Calu3 (cell line): Measurements from ENCODE around the gene TVP23A. TPM values are rescaled to one million over a fixed set of nuclear protein-coding genes. Genes with fewer than 3 reads are reported as not detected.
"Not testable (repeated sequence)": the region's sequence is repeated elsewhere in the genome, so short reads cannot be mapped to it uniquely, and the experiment has no call there.

Experiments
- BruUV-seq: library from RNA; stranded (reverse); fragments of 400-500 nt; replicated peaks from 2 replicates; lab custom pipeline; 2021; lab: Mats Ljungman, UMichigan
- CTCF ChIA-PET: fragments of 300-600 bp; sonication (Branson Sonifier 250); formaldehyde crosslinking; loops from one replicate; lab custom pipeline; 2022; ENCODE audit warnings: antibody characterized with exemption; lab: Charles Lee
- DNase-seq: peaks from one replicate; pipeline ENCODE4 v3.0.0; 2022
- H3K27ac Mint-ChIP-seq: one replicate; pipeline ENCODE4 v1.8.0; 2022; ENCODE audit warnings: mixed read lengths; ENCODE audit not compliant: unreplicated experiment
- H3K27me3 Mint-ChIP-seq: one replicate; pipeline ENCODE4 v1.8.0; 2022; ENCODE audit warnings: mixed read lengths; ENCODE audit not compliant: unreplicated experiment
- H3K36me3 Mint-ChIP-seq: one replicate; pipeline ENCODE4 v1.8.0; 2022; ENCODE audit warnings: mild to moderate bottlenecking, moderate library complexity, mixed read lengths; ENCODE audit not compliant: insufficient read depth, unreplicated experiment
- H3K4me1 Mint-ChIP-seq: one replicate; pipeline ENCODE4 v1.8.0; 2022; ENCODE audit warnings: mild to moderate bottlenecking, low read depth, mixed read lengths; ENCODE audit not compliant: unreplicated experiment
- H3K4me3 Mint-ChIP-seq: one replicate; pipeline ENCODE4 v1.8.0; 2022; ENCODE audit warnings: mild to moderate bottlenecking, low read depth, moderate library complexity, mixed read lengths; ENCODE audit not compliant: unreplicated experiment
- H3K9me3 Mint-ChIP-seq: one replicate; pipeline ENCODE4 v1.8.0; 2022; ENCODE audit warnings: low read depth, mixed read lengths; ENCODE audit not compliant: unreplicated experiment
- intact Hi-C: fragments of 100-400 bp; cut with micrococcal nuclease; formaldehyde crosslinking; loops from one replicate; pipeline ENCODE4 v1.10.0; 2022; ENCODE audit not compliant: unreplicated experiment
- total RNA-seq: library from RNA; stranded (reverse); gene quantifications from 2 replicates; pipeline ENCODE4 v1.2.3, GENCODE V29; 2022
- TF ChIP-seq, protein P1 (sequence below): fragments of 200-600 bp; IDR thresholded peaks from one replicate; pipeline ENCODE4 v1.8.0; 2022; ENCODE audit warnings: antibody characterized with exemption; ENCODE audit not compliant: unreplicated experiment

The TVP23A gene
- total RNA-seq, 1 experiment from 2014 or later: 0.21 TPM

- Mint-ChIP-seq H3K36me3 (no peaks in the 10 kb centered on the region), H3K9me3 (no peaks in the 10 kb centered on the region), H3K4me1 (peaks cover 12% of the 10 kb centered on the region), H3K27me3 (no peaks in the 10 kb centered on the region), H3K4me3 (no peak overlapping the region), H3K27ac (no peak overlapping the region)
- DNase-seq: no peak
- TF ChIP-seq, protein P1, sequence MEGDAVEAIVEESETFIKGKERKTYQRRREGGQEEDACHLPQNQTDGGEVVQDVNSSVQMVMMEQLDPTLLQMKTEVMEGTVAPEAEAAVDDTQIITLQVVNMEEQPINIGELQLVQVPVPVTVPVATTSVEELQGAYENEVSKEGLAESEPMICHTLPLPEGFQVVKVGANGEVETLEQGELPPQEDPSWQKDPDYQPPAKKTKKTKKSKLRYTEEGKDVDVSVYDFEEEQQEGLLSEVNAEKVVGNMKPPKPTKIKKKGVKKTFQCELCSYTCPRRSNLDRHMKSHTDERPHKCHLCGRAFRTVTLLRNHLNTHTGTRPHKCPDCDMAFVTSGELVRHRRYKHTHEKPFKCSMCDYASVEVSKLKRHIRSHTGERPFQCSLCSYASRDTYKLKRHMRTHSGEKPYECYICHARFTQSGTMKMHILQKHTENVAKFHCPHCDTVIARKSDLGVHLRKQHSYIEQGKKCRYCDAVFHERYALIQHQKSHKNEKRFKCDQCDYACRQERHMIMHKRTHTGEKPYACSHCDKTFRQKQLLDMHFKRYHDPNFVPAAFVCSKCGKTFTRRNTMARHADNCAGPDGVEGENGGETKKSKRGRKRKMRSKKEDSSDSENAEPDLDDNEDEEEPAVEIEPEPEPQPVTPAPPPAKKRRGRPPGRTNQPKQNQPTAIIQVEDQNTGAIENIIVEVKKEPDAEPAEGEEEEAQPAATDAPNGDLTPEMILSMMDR: no peak
- CTCF ChIA-PET: no interaction called here
- no TSS peak for BruUV-seq
- intact Hi-C loops: no loop called here
Measured at GRCh38 chr16:10780628-10781027, 38.0 kb downstream of the TVP23A start.

DNA sequence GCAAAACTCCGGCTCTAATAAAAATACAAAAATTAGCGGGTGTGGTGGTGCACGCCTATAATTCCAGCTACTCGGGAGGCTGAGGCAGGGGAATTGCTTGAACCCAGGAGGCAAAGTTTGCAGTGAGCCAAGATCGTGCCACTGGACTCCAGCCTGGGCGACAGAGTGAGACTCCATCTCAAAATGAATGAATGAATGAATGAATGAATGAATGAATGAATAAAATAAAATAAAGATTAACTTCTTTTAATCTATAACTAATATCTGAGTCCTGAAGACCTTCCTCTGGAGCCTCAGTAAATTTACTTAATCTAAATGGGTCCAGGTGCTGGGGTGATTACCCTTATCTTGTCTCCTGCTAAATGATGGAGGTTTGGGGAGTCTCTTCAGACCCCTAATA, 38.7 kb downstream of the TVP23A start:
- H3K9me3 Mint-ChIP-seq, H3K36me3 Mint-ChIP-seq, H3K27me3 Mint-ChIP-seq, BruUV-seq, DNase-seq, CTCF ChIA-PET, H3K4me3 Mint-ChIP-seq, intact Hi-C loops, H3K27ac Mint-ChIP-seq: not testable (repeated sequence)
- peaks cover 12% of the 10 kb centered on the region for H3K4me1 Mint-ChIP-seq

- CTCF ChIA-PET: no interaction called here
- Mint-ChIP-seq H3K27me3 (no peaks in the 10 kb centered on the region), H3K36me3 (no peaks in the 10 kb centered on the region), H3K27ac (no peak overlapping the region), H3K4me3 (no peak overlapping the region), H3K4me1 (peaks cover 18% of the 10 kb centered on the region), H3K9me3 (no peaks in the 10 kb centered on the region)
- BruUV-seq: no TSS peak
- TF ChIP-seq, protein P1: no peak
- no peak for DNase-seq
- intact Hi-C loops: no loop called here
Measured at GRCh38 chr16:10777356-10777755, 41.2 kb downstream of the TVP23A start.

DNA sequence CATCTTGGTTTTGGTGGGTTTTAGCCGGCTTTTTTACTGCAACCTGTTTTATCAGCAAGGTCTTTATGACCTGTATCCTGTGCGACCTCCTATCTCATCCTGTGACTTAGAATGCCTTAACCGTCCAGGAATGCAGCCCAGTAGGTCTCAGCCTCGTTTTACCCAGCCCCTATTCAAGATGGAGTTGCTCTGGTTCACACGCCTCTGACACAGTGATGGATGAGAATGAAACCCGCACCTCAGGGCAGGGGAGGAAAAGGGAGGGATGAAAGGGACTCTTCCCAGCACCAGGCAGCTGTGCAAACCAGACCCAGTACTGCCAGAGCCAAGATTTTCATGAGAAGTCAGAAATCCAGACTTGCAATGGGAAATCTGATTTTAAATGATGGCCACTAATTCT, 41.7 kb downstream of the TVP23A start:
- H3K4me3 Mint-ChIP-seq, H3K27me3 Mint-ChIP-seq, DNase-seq, intact Hi-C loops, BruUV-seq, CTCF ChIA-PET, H3K27ac Mint-ChIP-seq, H3K9me3 Mint-ChIP-seq, H3K36me3 Mint-ChIP-seq: not testable (repeated sequence)
- H3K4me1 Mint-ChIP-seq: peaks cover 14% of the 10 kb centered on the region

- intact Hi-C loops: no loop called here
- Mint-ChIP-seq H3K36me3 (no peaks in the 10 kb centered on the region), H3K27ac (no peak overlapping the region), H3K27me3 (no peaks in the 10 kb centered on the region), H3K4me1 (peaks cover 13% of the 10 kb centered on the region), H3K9me3 (no peaks in the 10 kb centered on the region), H3K4me3 (no peak overlapping the region)
- CTCF ChIA-PET: interaction anchor here (0.6 kb wide), 1 partner anchor 156 kb away, joined by 5 read pairs; no protein-coding TSS in a partner anchor
- TF ChIP-seq, protein P1: no peak
- no peak for DNase-seq
- no TSS peak for BruUV-seq
Measured at GRCh38 chr16:10776280-10776679, 42.3 kb downstream of the TVP23A start.
